ENCODE data around the gene ICE2. TPM values are rescaled to one million over a fixed set of nuclear protein-coding genes. Genes with fewer than 3 reads are reported as not detected.

ICE2 gene
- total and polyA plus RNA-seq, 2 of the 8 experiments (the other 6 are each of a cell fraction or from before 2014, with no cell fraction given), result 40.0 to 87.3 TPM

DNA sequence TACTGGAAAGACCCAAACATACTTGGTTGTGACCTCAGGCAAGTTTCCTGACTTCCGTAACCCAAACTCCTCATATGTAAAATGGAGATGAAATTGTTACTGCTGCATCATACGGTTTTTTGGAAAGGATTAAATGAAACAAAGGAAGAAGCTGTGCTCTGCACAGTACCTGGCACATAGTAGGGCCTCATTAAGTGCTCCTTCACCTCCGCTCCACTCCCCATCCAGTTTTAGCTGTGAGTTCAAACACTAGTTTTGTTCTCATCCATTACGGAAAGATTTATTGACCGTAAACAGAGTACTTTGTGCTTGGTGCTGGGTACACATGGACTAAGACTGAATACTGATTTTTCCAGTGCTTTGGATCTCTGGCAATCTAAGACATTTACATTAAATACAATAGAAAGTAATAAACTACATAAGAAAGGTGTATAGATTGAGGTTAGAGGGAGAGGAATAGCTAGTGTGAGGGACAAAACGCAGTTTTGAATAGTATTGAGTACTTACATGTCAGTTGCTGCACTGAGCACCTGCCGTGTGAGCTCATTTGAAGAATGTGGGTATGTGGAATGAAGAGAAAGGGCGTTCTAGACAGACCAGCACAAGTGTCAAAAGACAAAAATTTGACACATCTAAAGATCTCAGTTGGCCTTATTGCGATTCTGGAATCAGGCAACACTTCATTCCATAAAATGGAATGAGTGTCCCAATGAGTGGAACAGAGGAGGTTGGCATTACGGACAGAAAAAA is 594 bp upstream of the ICE2 start (continued):
- TF ChIP-seq, protein P1, sequence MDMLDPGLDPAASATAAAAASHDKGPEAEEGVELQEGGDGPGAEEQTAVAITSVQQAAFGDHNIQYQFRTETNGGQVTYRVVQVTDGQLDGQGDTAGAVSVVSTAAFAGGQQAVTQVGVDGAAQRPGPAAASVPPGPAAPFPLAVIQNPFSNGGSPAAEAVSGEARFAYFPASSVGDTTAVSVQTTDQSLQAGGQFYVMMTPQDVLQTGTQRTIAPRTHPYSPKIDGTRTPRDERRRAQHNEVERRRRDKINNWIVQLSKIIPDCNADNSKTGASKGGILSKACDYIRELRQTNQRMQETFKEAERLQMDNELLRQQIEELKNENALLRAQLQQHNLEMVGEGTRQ (IDR thresholded peaks at IDR 0.05; ENCODE audit: low read length), result no peak
- TF ChIP-seq PHF8 (conservative IDR thresholded peaks at IDR 0.05; ENCODE audit: low read depth, low read length) (no peak), FOSL1 (IDR thresholded peaks at IDR 0.05; ENCODE audit: insufficient read depth, low read depth, low read length) (no peak), SP1 (IDR thresholded peaks at IDR 0.05; ENCODE audit: low read depth, low read length) (no peak), RBBP5 (IDR thresholded peaks at IDR 0.05; ENCODE audit: borderline replicate concordance, low read depth, low read length) (no peak), NRF1 (IDR thresholded peaks at IDR 0.05; ENCODE audit: low read depth, low read length) (no peak)

Data from H1 (cell line).